Measurements from ENCODE around the gene PCSK5. TPM values are rescaled to one million over a fixed set of nuclear protein-coding genes. Genes with fewer than 3 reads are reported as not detected.

The PCSK5 gene
- total RNA-seq, 1 experiment from 2014 or later, result 7.5 TPM

DNA sequence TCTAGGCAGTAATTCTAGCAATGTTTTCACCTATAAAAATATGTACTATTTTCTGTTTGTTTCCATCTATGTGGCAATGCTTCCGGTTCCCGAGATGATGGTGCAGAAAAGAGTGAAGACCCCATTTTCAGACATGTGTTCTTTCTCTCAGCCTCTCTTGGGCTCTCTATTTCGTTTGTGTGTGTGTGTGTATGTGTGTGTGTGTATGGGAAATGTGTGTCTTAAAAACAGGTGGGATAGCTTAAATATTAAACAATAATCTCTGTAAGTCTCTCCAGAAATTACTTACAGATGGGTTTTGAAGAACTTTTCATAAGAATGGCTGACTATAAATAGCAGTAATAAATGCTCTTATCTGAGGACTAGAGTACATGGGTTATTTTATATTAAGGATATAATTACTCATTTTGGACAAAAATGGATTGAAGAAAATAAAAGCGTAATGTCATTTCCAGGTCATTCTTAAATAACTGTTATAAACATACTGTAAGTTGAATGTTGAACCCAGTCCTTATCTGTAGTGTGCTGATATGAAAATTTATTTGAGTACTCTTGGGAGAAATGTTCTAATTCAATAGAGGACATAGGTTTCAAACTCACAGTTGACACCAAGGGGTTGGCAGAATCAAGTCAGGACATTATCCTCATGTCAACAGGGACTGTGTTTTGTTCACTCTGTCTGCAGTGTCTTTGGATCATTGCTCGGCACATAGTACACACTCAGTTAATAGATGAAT is 31.1 kb downstream of the PCSK5 start:
- Histone ChIP-seq H3K79me2 (ENCODE audit: insufficient read depth, low read length) (peaks cover 6% of the 10 kb centered on the region; the same call in 1 of the 2 replicates), H2AK5ac (ENCODE audit: insufficient read length, low read length) (no peak overlapping the region), H3K9ac (ENCODE audit: extremely low read depth, insufficient read length, low read length) (no peak overlapping the region), H3T11ph (ENCODE audit: low read length) (no peak overlapping the region), H2BK5ac (ENCODE audit: insufficient read length, low read length) (no peak overlapping the region), H3K27me3 (ENCODE audit: insufficient read depth, low read length) (no peaks in the 10 kb centered on the region), H3K4me2 (ENCODE audit: insufficient read depth, insufficient read length, low read length) (no peak overlapping the region), H4K5ac (ENCODE audit: insufficient read length, low read depth, low read length) (no peak overlapping the region), H4K91ac (ENCODE audit: insufficient read length, low read depth, low read length) (no peak overlapping the region), H4K8ac (replicated peaks; ENCODE audit: insufficient read length, low read depth, low read length) (no peak overlapping the region), H2BK15ac (ENCODE audit: low read depth, low read length) (no peak overlapping the region), H3K23ac (ENCODE audit: insufficient read length, low read depth, low read length) (no peak overlapping the region), H3K23me2 (ENCODE audit: insufficient read length, low read depth, low read length, poor library complexity, severe bottlenecking) (no peaks in the 10 kb centered on the region), H3K27ac (ENCODE audit: insufficient read length, low read depth, low read length) (no peak overlapping the region), H2BK12ac (ENCODE audit: insufficient read length, low read depth, low read length) (no peak overlapping the region), H2AFZ (ENCODE audit: low read length) (no peak overlapping the region), H3K79me1 (ENCODE audit: insufficient read depth, low read depth, low read length, poor library complexity, severe bottlenecking) (no peaks in the 10 kb centered on the region), H3K56ac (ENCODE audit: insufficient read length, low read depth, low read length) (no peak overlapping the region), H3K14ac (ENCODE audit: insufficient read depth, low read length) (no peak overlapping the region), H2BK20ac (ENCODE audit: low read depth, low read length, poor library complexity, severe bottlenecking) (no peak overlapping the region), H3K18ac (ENCODE audit: insufficient read length, low read depth, low read length) (no peak overlapping the region), H3K4me1 (ENCODE audit: insufficient read depth, low read length) (peaks cover 7% of the 10 kb centered on the region; the same call in 1 of the 2 replicates), H2BK120ac (ENCODE audit: low read depth, low read length, poor library complexity, severe bottlenecking) (no peak overlapping the region), H3K4ac (ENCODE audit: low read depth, low read length) (no peak overlapping the region), H3K9me3 (ENCODE audit: control insufficient read depth, low read depth, low read length) (no peaks in the 10 kb centered on the region), H4K20me1 (ENCODE audit: control insufficient read depth, insufficient read depth, insufficient read length) (no peaks in the 10 kb centered on the region)
- H3K36me3 Mint-ChIP-seq (ENCODE audit: insufficient read depth in 1 of 3, low read depth in 3 of 3), result peaks cover 0 to 5% (median 5%) of the 10 kb centered on the region in 3 experiments; a peak in 3 of 7 replicates
- H3K9me3 Mint-ChIP-seq, result peaks cover 3 to 6% of the 10 kb centered on the region in 2 experiments; a peak in 3 of 5 replicates
- TF ChIP-seq, protein P1, sequence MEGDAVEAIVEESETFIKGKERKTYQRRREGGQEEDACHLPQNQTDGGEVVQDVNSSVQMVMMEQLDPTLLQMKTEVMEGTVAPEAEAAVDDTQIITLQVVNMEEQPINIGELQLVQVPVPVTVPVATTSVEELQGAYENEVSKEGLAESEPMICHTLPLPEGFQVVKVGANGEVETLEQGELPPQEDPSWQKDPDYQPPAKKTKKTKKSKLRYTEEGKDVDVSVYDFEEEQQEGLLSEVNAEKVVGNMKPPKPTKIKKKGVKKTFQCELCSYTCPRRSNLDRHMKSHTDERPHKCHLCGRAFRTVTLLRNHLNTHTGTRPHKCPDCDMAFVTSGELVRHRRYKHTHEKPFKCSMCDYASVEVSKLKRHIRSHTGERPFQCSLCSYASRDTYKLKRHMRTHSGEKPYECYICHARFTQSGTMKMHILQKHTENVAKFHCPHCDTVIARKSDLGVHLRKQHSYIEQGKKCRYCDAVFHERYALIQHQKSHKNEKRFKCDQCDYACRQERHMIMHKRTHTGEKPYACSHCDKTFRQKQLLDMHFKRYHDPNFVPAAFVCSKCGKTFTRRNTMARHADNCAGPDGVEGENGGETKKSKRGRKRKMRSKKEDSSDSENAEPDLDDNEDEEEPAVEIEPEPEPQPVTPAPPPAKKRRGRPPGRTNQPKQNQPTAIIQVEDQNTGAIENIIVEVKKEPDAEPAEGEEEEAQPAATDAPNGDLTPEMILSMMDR (conservative IDR thresholded peaks at IDR 0.05), result no peak
- WGBS (ENCODE audit: extremely low coverage, insufficient read length, low lambda C conversion rate), result no CpG with 5 or more reads among the region's 5 CpGs
- H3K4me1 Mint-ChIP-seq, result peaks cover 14% of the 10 kb centered on the region in 2 experiments
- H3K27me3 Mint-ChIP-seq (ENCODE audit: low read depth), result no peaks in the 10 kb centered on the region
- no peak overlapping the region for H3K4me3 Mint-ChIP-seq
- no peak for DNase-seq
- no peak overlapping the region; a peak in 2 of 7 replicates for H3K27ac Mint-ChIP-seq

All from H9 (cell line).